Right kidney (tissue), 1 donor: ENCODE results near the gene TRPV2.

ENCODE experiments used
- DNase-seq: peaks from one replicate; pipeline ENCODE4 v3.0.0-alpha.2; 2016

Gene TRPV2

GRCh38 chr17:16406742-16407674 lies 8.4 kb upstream of the TRPV2 start:
- peak; percentile 77 for DNase-seq

- no peak for DNase-seq
Observed at GRCh38 chr17:16407911-16408588, 7.3 kb upstream of the TRPV2 start.

GRCh38 chr17:16417399-16417798 lies 2.0 kb downstream of the TRPV2 start:
- DNase-seq, result no peak

- DNase-seq, result no peak
Observed at GRCh38 chr17:16417896-16418684, 2.7 kb downstream of the TRPV2 start.

- DNase-seq, result no peak
Observed at GRCh38 chr17:16418685-16419068, 3.3 kb downstream of the TRPV2 start.

- no peak for DNase-seq
Observed at GRCh38 chr17:16419074-16419928, 3.9 kb downstream of the TRPV2 start.

GRCh38 chr17:16419929-16420271 lies 4.5 kb downstream of the TRPV2 start:
- DNase-seq, result no peak

GRCh38 chr17:16422416-16422815 lies 7.0 kb downstream of the TRPV2 start:
- no peak for DNase-seq

GRCh38 chr17:16423226-16423872 lies 8.0 kb downstream of the TRPV2 start:
- DNase-seq, result no peak

- DNase-seq, result no peak
Observed at GRCh38 chr17:16425202-16425601, 9.8 kb downstream of the TRPV2 start.

- DNase-seq, result no peak
Observed at GRCh38 chr17:16425698-16426659, 10.6 kb downstream of the TRPV2 start.

- DNase-seq, result no peak
Observed at GRCh38 chr17:16427020-16427419, 11.6 kb downstream of the TRPV2 start.

GRCh38 chr17:16428098-16428882 lies 12.9 kb downstream of the TRPV2 start:
- DNase-seq, result peak; percentile 36

GRCh38 chr17:16429083-16429482 lies 13.7 kb downstream of the TRPV2 start:
- no peak for DNase-seq

GRCh38 chr17:16430650-16431049 lies 15.3 kb downstream of the TRPV2 start:
- no peak for DNase-seq

GRCh38 chr17:16432017-16432416 lies 16.6 kb downstream of the TRPV2 start:
- no peak for DNase-seq

- DNase-seq, result no peak
Observed at GRCh38 chr17:16433514-16433913, 18.1 kb downstream of the TRPV2 start.

- no peak for DNase-seq
Observed at GRCh38 chr17:16434662-16435061, 19.3 kb downstream of the TRPV2 start.
